ENCODE data around the gene LMO3.
"Not testable (repeated sequence)": the region's sequence is repeated elsewhere in the genome, so short reads cannot be mapped to it uniquely, and the experiment has no call there.

LMO3 gene

DNA sequence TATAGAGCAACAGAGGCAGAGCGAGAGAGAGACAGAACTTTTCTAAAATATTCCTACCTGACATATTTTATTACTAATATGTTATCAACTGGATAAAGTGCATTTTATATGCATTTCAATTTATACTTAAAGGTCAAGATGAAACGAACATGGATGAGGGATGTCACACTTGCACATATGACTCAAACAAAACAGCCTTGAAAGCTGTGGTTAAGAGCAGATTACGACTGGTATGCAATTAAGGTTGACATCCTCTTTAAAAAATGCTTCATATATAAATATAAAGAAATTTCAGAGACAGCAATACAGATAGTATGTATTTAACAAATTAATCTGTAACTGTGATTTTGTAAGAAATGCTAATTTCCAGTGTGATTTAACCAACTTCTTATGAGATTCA is 52.5 kb downstream of the LMO3 start:
- no peak for DNase-seq (ENCODE audit: low read depth, low spot score)
- no CpG with 5 or more reads among the region's 3 CpGs for WGBS (ENCODE audit: insufficient coverage, insufficient read length)
- Histone ChIP-seq H3K36me3 (ENCODE audit: control insufficient read depth, insufficient read depth, low read length) (no peaks in the 10 kb centered on the region), H3K27me3 (ENCODE audit: control insufficient read depth, insufficient read depth, low read length) (no peaks in the 10 kb centered on the region), H3K27ac (ENCODE audit: low read length) (no peak overlapping the region), H3K9me3 (ENCODE audit: control insufficient read depth, insufficient read depth, low read length) (no peaks in the 10 kb centered on the region), H3K4me1 (ENCODE audit: control insufficient read depth, insufficient read depth, low read length) (peaks cover 2% of the 10 kb centered on the region; the same call in 1 of the 2 replicates), H3K4me3 (ENCODE audit: low read length) (no peak overlapping the region)

DNA sequence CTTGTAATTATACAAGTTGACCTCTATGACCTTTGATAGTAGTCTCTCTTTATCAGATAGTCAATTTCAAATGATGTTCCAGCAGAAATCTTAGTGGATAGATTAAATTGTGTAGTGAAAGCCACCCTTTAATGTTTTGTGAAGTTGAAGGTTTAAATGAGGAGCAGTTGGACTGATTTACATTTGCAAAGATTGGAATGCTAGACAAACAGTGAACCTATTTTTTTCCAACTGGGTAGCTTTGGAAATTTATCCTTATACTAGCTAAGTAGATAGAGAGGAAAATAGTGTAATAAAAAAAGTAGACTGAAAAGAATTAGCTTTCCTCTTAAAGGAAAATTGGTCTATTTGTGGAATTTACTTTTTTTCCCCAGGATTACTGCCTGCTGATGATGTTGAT is 53.7 kb downstream of the LMO3 start:
- no peak for DNase-seq (ENCODE audit: low read depth, low spot score)
- H3K4me1 ChIP-seq (ENCODE audit: control insufficient read depth, insufficient read depth, low read length), result peaks cover 2% of the 10 kb centered on the region; the same call in 1 of the 2 replicates
- no peaks in the 10 kb centered on the region for H3K36me3 ChIP-seq (ENCODE audit: control insufficient read depth, insufficient read depth, low read length)
- H3K4me3 ChIP-seq (ENCODE audit: low read length), result no peak overlapping the region
- no peak overlapping the region for H3K27ac ChIP-seq (ENCODE audit: low read length)
- no peaks in the 10 kb centered on the region for H3K27me3 ChIP-seq (ENCODE audit: control insufficient read depth, insufficient read depth, low read length)
- no peaks in the 10 kb centered on the region for H3K9me3 ChIP-seq (ENCODE audit: control insufficient read depth, insufficient read depth, low read length)

DNA sequence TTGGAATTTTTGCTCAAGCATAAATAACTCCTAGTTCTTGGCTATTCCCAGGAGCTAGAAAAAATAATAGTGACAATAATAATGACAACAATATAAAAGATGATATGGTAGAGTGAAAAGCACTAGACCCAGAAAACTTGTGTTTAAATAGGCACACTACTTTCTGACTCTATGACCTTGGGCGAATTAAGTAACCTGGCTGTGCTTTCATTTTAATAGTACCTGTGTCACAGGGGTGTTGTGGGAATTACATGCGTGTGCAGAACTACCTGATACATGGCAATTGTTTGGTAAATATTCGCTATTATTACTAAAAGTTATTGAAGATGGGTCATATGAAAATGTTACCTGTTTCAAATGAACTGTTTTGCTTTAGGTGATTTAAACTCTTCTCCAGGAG is 60.1 kb downstream of the LMO3 start:
- Histone ChIP-seq H3K27ac (ENCODE audit: low read length) (no peak overlapping the region), H3K9me3 (ENCODE audit: control insufficient read depth, insufficient read depth, low read length) (no peaks in the 10 kb centered on the region), H3K4me3 (ENCODE audit: low read length) (no peak overlapping the region), H3K4me1 (ENCODE audit: control insufficient read depth, insufficient read depth, low read length) (no peaks in the 10 kb centered on the region), H3K36me3 (ENCODE audit: control insufficient read depth, insufficient read depth, low read length) (no peaks in the 10 kb centered on the region), H3K27me3 (ENCODE audit: control insufficient read depth, insufficient read depth, low read length) (no peaks in the 10 kb centered on the region)
- DNase-seq (ENCODE audit: low read depth, low spot score), result no peak
- WGBS (ENCODE audit: insufficient coverage, insufficient read length), result no CpG with 5 or more reads among the region's 3 CpGs

DNA sequence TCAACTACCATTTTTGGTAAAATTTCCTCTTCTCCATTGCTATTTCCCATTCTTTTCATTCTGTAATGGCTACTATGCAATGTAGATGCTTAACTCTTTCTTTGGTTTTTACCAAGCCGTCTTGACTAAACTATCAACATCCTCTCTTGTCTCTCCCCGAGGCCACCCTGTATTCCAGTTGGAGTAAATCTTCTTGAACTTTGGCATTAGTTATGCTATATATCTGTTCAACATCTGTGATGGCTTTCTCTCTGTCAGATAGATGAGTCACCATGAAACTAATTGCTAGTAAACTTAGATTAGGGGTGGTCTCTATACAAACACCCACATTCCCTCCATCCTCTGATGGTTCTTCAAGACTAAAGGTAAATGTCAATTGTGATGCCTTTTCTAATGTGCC is 63.4 kb downstream of the LMO3 start:
- no peaks in the 10 kb centered on the region for H3K9me3 ChIP-seq (ENCODE audit: control insufficient read depth, insufficient read depth, low read length)
- no peaks in the 10 kb centered on the region for H3K4me1 ChIP-seq (ENCODE audit: control insufficient read depth, insufficient read depth, low read length)
- H3K27me3 ChIP-seq (ENCODE audit: control insufficient read depth, insufficient read depth, low read length), result no peaks in the 10 kb centered on the region
- no peak overlapping the region for H3K27ac ChIP-seq (ENCODE audit: low read length)
- no peaks in the 10 kb centered on the region; the same call in 1 of the 2 replicates for H3K36me3 ChIP-seq (ENCODE audit: control insufficient read depth, insufficient read depth, low read length)
- DNase-seq (ENCODE audit: low read depth, low spot score), result no peak
- WGBS (ENCODE audit: insufficient coverage, insufficient read length), result no CpG with 5 or more reads among the region's 2 CpGs
- no peak overlapping the region for H3K4me3 ChIP-seq (ENCODE audit: low read length)

DNA sequence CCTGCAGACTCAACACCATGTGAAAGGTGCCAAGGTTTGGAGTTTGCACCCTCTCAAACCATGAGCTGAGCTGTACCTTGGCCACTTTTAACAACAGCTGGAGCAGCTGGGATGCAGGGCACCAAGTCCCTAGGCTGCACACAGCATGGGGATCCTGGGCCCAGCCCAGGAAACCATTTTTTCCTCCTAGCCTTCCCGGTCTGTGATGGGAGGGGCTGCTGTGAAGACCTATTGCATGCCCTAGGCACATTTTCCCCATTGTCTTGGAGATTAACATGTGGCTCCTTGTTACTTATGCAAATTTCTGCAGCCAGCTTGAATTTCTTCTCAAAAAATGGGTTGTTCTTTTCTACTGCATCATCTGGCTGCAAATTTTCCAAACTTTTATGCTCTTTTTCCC is 68.3 kb downstream of the LMO3 start:
- H3K4me1 ChIP-seq (ENCODE audit: control insufficient read depth, insufficient read depth, low read length); H3K36me3 ChIP-seq (ENCODE audit: control insufficient read depth, insufficient read depth, low read length); DNase-seq (ENCODE audit: low read depth, low spot score); H3K4me3 ChIP-seq (ENCODE audit: low read length); H3K27ac ChIP-seq (ENCODE audit: low read length); H3K9me3 ChIP-seq (ENCODE audit: control insufficient read depth, insufficient read depth, low read length); H3K27me3 ChIP-seq (ENCODE audit: control insufficient read depth, insufficient read depth, low read length): not testable (repeated sequence)
- WGBS (ENCODE audit: insufficient coverage, insufficient read length), result no CpG with 5 or more reads among the region's 1 CpG

DNA sequence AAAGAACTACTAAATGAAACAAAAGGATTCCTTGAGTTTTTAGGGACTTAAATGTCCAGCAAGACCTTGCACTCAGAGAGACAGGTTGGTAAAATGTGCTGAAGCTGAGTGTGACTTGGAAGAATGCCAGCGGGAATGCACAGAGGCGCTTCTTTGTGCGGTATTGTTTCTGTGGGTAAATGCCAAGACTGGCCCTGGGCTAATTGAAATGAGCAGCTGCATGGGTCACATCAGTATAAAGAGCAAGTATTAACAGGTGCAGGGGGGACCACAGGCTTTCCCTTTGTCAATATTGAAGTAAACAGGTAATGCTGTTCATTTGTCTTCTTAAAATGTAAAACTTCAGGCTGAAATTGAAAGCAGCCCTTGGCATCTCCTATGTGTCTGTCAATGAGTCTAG is 74.3 kb downstream of the LMO3 start:
- Histone ChIP-seq H3K9me3 (ENCODE audit: control insufficient read depth, insufficient read depth, low read length) (no peaks in the 10 kb centered on the region), H3K27ac (ENCODE audit: low read length) (no peak overlapping the region), H3K27me3 (ENCODE audit: control insufficient read depth, insufficient read depth, low read length) (no peaks in the 10 kb centered on the region), H3K4me1 (ENCODE audit: control insufficient read depth, insufficient read depth, low read length) (no peaks in the 10 kb centered on the region), H3K36me3 (ENCODE audit: control insufficient read depth, insufficient read depth, low read length) (no peaks in the 10 kb centered on the region), H3K4me3 (ENCODE audit: low read length) (no peak overlapping the region)
- DNase-seq (ENCODE audit: low read depth, low spot score), result no peak
- WGBS (ENCODE audit: insufficient coverage, insufficient read length), result no CpG with 5 or more reads among the region's 3 CpGs

DNA sequence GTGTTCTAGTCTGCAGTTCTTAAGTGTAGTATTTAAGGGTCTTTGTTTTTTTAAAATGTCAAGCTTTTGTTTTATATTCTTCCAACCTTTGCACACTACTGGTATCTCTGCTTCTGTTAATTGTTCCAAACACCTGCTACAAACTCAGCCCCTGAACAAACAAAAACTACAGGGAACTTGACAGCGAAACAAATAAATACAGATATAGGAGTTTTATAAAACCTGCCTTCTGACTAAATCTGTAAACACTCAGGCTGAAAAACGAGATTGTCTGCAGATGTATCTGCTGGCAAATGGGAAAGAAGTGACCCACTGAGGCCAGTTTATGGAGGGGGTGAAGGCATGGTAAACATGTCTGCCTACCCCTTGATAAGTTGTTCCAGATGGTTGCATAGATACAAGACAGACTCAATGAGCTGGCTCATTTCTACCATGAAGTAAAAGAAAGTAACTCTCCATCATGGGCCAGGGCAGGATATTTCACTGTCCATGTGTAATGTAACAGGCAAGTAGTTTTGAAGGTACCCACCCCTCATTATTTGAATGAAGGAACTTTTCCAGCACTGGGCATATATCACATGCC is 75.6 kb downstream of the LMO3 start:
- Histone ChIP-seq H3K9me3 (ENCODE audit: control insufficient read depth, insufficient read depth, low read length) (no peaks in the 10 kb centered on the region), H3K27me3 (ENCODE audit: control insufficient read depth, insufficient read depth, low read length) (no peaks in the 10 kb centered on the region), H3K4me1 (ENCODE audit: control insufficient read depth, insufficient read depth, low read length) (no peaks in the 10 kb centered on the region), H3K27ac (ENCODE audit: low read length) (no peak overlapping the region), H3K36me3 (ENCODE audit: control insufficient read depth, insufficient read depth, low read length) (no peaks in the 10 kb centered on the region), H3K4me3 (ENCODE audit: low read length) (no peak overlapping the region)
- no peak for DNase-seq (ENCODE audit: low read depth, low spot score)
- no CpG with 5 or more reads among the region's 2 CpGs for WGBS (ENCODE audit: insufficient coverage, insufficient read length)

DNA sequence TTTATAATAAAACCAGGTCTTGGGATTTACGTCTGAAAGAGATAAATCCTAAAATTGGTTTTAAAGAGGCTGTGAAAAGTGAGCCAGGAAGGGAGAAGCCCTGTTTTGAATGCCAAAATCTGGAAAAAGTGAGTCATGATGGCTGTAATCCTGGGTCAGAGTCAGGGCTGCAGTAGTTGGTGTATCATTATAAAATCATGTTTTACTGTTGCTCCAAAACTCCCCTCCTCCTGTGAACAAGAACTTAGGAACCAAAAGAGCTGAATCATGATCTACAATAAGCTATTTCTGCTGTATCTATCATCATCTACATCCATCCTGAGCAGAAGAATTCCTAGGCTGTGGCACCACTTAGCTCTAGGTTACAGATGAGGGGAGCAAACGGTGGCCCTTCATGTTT is 79.3 kb downstream of the LMO3 start:
- H3K36me3 ChIP-seq (ENCODE audit: control insufficient read depth, insufficient read depth, low read length), result no peaks in the 10 kb centered on the region
- WGBS (ENCODE audit: insufficient coverage, insufficient read length), result no CpG with 5 or more reads among the region's 2 CpGs
- H3K27me3 ChIP-seq (ENCODE audit: control insufficient read depth, insufficient read depth, low read length), result no peaks in the 10 kb centered on the region
- H3K27ac ChIP-seq (ENCODE audit: low read length), result no peak overlapping the region
- DNase-seq (ENCODE audit: low read depth, low spot score), result no peak
- no peaks in the 10 kb centered on the region for H3K9me3 ChIP-seq (ENCODE audit: control insufficient read depth, insufficient read depth, low read length)
- no peak overlapping the region for H3K4me3 ChIP-seq (ENCODE audit: low read length)
- H3K4me1 ChIP-seq (ENCODE audit: control insufficient read depth, insufficient read depth, low read length), result no peaks in the 10 kb centered on the region

DNA sequence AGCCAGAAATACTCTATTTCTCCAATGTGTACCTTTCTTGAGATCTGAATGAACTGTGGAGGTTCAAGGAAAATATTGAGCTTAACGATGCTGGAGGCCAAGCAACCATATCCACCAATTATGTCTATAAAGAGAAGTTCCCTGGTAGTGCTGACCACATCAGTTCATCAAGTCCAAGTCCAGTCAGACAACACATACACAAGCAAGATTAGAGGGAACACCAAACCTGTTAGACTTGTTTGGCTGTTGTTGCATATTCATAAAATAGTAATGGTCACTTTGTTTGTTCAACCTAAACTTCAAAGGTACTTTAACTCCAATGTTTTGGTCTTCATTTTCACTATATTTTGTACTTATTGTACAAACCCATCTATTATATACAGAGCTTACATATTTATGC is 81.6 kb downstream of the LMO3 start:
- Histone ChIP-seq H3K27me3 (ENCODE audit: control insufficient read depth, insufficient read depth, low read length) (no peaks in the 10 kb centered on the region), H3K4me3 (ENCODE audit: low read length) (no peak overlapping the region), H3K36me3 (ENCODE audit: control insufficient read depth, insufficient read depth, low read length) (no peaks in the 10 kb centered on the region), H3K27ac (ENCODE audit: low read length) (no peak overlapping the region), H3K9me3 (ENCODE audit: control insufficient read depth, insufficient read depth, low read length) (no peaks in the 10 kb centered on the region), H3K4me1 (ENCODE audit: control insufficient read depth, insufficient read depth, low read length) (no peaks in the 10 kb centered on the region)
- WGBS (ENCODE audit: insufficient coverage, insufficient read length), result no CpG with 5 or more reads among the region's 1 CpG
- DNase-seq (ENCODE audit: low read depth, low spot score), result no peak

DNA sequence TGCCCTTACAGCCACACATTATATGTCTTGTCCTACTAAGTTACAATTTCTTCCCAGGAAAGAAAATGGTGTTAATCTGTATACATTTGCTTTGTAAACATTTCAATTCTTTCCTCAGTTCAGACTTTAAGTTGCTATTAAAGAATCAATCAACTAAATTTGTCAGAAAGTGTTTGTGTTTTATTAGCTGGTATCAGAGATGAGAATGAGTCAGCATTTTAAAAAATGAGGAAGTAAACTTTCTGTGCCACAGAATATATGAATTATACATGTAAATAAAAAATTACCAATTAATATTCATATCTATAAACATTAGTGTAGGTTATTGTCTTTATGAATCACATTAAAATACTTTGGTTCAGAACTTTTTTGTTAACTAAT is 82.0 kb downstream of the LMO3 start:
- H3K27ac ChIP-seq (ENCODE audit: low read length), result no peak overlapping the region

DNA sequence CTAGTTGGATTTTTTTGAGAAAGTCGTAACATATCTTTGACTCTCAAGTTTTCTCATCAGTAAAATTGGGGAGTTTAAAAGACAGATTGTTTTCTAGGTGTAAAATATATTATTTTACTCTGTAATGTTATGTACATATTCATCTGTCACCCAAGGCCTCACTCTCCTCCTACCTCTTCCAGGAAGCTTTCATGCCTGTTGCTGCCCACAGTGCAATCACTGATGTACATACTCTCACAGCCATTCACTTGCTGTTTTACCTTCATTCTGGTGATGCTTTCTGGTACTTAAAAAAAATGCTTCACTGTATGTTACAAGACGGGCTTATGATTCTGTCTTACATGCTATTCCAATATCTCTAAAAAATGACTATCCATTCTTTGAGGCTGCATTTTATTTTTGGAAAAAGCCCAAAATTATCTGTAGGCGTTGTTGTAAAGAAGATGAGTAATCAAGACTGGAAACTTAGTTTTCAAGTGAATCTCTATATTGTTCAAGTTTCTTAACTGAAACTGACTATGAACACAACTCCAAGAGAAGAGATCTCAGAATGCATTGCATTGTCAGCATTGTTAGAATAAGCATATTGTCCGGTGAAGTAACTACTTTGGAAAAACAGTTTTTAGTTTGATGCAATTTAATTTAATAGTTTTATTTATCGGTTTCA is 82.5 kb downstream of the LMO3 start:
- Histone ChIP-seq H3K27ac (ENCODE audit: low read length) (no peak overlapping the region), H3K4me3 (ENCODE audit: low read length) (no peak overlapping the region), H3K9me3 (ENCODE audit: control insufficient read depth, insufficient read depth, low read length) (no peaks in the 10 kb centered on the region), H3K4me1 (ENCODE audit: control insufficient read depth, insufficient read depth, low read length) (no peaks in the 10 kb centered on the region), H3K27me3 (ENCODE audit: control insufficient read depth, insufficient read depth, low read length) (no peaks in the 10 kb centered on the region), H3K36me3 (ENCODE audit: control insufficient read depth, insufficient read depth, low read length) (no peaks in the 10 kb centered on the region)
- WGBS (ENCODE audit: insufficient coverage, insufficient read length), result no CpG with 5 or more reads among the region's 5 CpGs
- no peak for DNase-seq (ENCODE audit: low read depth, low spot score)

More for the DNA sequence above, 82.0 kb downstream of the LMO3 start:
- no peak for DNase-seq (ENCODE audit: low read depth, low spot score)
- Histone ChIP-seq H3K4me1 (ENCODE audit: control insufficient read depth, insufficient read depth, low read length) (no peaks in the 10 kb centered on the region), H3K9me3 (ENCODE audit: control insufficient read depth, insufficient read depth, low read length) (no peaks in the 10 kb centered on the region), H3K27me3 (ENCODE audit: control insufficient read depth, insufficient read depth, low read length) (no peaks in the 10 kb centered on the region), H3K36me3 (ENCODE audit: control insufficient read depth, insufficient read depth, low read length) (no peaks in the 10 kb centered on the region), H3K4me3 (ENCODE audit: low read length) (no peak overlapping the region)
